Osteoblast (primary cell): Measurements from ENCODE around the gene SDC3. TPM values are rescaled to one million over a fixed set of nuclear protein-coding genes. Genes with fewer than 3 reads are reported as not detected.

Source experiments
- DNase-seq: peaks from one replicate; pipeline ENCODE4 v3.0.0; 2011; ENCODE audit warnings: low spot score, mixed read lengths; ENCODE audit not compliant: insufficient read length; ENCODE audit errors: missing footprints
- H2AFZ ChIP-seq: 2 replicates; pipeline ENCODE4 v1.6.0; 2011; ENCODE audit warnings: mild to moderate bottlenecking, low read length
- H3K27ac ChIP-seq: 2 replicates; pipeline ENCODE4 v1.5.1; 2011; ENCODE audit warnings: mild to moderate bottlenecking, low read depth, low read length, moderate library complexity
- H3K27me3 ChIP-seq: 2 replicates; pipeline ENCODE4 v1.6.0; 2012; ENCODE audit warnings: mild to moderate bottlenecking, control low read depth, inconsistent platforms, low read length, moderate library complexity; ENCODE audit not compliant: insufficient read depth
- H3K36me3 ChIP-seq: 2 replicates; pipeline ENCODE4 v1.5.1; 2011; ENCODE audit warnings: mild to moderate bottlenecking, low read length, control low read depth, moderate library complexity; ENCODE audit not compliant: insufficient read depth
- H3K4me1 ChIP-seq: 2 replicates; pipeline ENCODE4 v1.5.1; 2011; ENCODE audit warnings: mild to moderate bottlenecking, low read length, control low read depth, moderate library complexity; ENCODE audit not compliant: insufficient read depth
- H3K4me2 ChIP-seq: 2 replicates; pipeline ENCODE4 v1.6.0; 2011; ENCODE audit warnings: mild to moderate bottlenecking, low read length; ENCODE audit not compliant: insufficient read depth
- H3K4me3 ChIP-seq: fragments of 200-600 bp; sonication (generic); 3 replicates; pipeline ENCODE4 v1.5.1; 2012; ENCODE audit warnings: mild to moderate bottlenecking, low read length, inconsistent platforms; ENCODE audit not compliant: insufficient read depth
- H3K79me2 ChIP-seq: 2 replicates; pipeline ENCODE4 v1.6.0; 2012; ENCODE audit warnings: mild to moderate bottlenecking, low read length, control low read depth, inconsistent platforms; ENCODE audit not compliant: insufficient read depth
- H3K9me3 ChIP-seq: 2 replicates; pipeline ENCODE4 v1.5.1; 2011; ENCODE audit warnings: low read depth, low read length, control low read depth
- H4K20me1 ChIP-seq: 2 replicates; pipeline ENCODE4 v1.6.0; 2012; ENCODE audit warnings: mild to moderate bottlenecking, low read length, control low read depth; ENCODE audit not compliant: insufficient read depth
- CTCF ChIP-seq: IDR thresholded peaks from 2 replicates; pipeline ENCODE4 v1.5.1; 2011; ENCODE audit warnings: mild to moderate bottlenecking, low read depth, low read length, moderate library complexity; ENCODE audit errors: extremely low read depth
- total RNA-seq: library from RNA; depleted of rRNA; stranded (reverse); fragments of >200 nt; gene quantifications from 2 replicates; pipeline ENCODE4 v1.2.3, GENCODE V29; 2012

The SDC3 gene
- total RNA-seq, 1 donor: 39.8 TPM

- H3K27ac ChIP-seq: no peak overlapping the region
- no peak for TF ChIP-seq CTCF
- H3K9me3 ChIP-seq: no peaks in the 10 kb centered on the region
- no peak overlapping the region for H2AFZ ChIP-seq
- no peak overlapping the region for H3K4me2 ChIP-seq
- DNase-seq: no peak
- peaks cover 3% of the 10 kb centered on the region for H3K4me1 ChIP-seq
- H3K4me3 ChIP-seq: no peak overlapping the region
- no peaks in the 10 kb centered on the region for H3K79me2 ChIP-seq
- H3K36me3 ChIP-seq: no peaks in the 10 kb centered on the region
- peaks cover 23% of the 10 kb centered on the region for H3K27me3 ChIP-seq
- no peaks in the 10 kb centered on the region for H4K20me1 ChIP-seq
Measured at GRCh38 chr1:30845904-30846290, 62.7 kb downstream of the SDC3 start.

- Histone ChIP-seq H3K4me2 (no peak overlapping the region), H3K27me3 (peaks cover 25% of the 10 kb centered on the region), H2AFZ (no peak overlapping the region), H3K79me2 (no peaks in the 10 kb centered on the region), H4K20me1 (no peaks in the 10 kb centered on the region), H3K27ac (no peak overlapping the region), H3K4me3 (no peak overlapping the region), H3K9me3 (no peaks in the 10 kb centered on the region), H3K4me1 (peaks cover 3% of the 10 kb centered on the region), H3K36me3 (no peaks in the 10 kb centered on the region)
- TF ChIP-seq CTCF: no peak
- DNase-seq: no peak
Measured at GRCh38 chr1:30845237-30845903, 63.2 kb downstream of the SDC3 start.

DNA sequence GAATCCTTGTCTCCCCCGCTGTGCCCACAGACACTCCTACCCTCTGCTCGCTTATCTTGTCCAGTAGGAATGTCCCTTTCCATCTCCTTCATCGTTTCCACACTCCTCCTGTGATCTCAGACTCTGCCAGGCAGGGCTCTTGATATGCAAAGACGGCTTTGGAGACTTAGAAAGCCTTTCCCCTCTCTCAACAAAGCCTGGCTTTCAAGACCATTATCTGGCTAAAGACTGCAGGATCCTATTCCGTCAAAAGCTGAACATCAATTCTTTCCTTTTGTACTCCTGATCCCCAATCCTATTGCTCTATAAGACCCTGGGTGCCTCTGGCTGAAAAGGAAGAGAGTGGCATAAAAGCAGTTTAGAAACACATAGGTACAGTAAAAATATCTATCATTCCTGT lies 63.9 kb downstream of the SDC3 start:
- H3K4me3 ChIP-seq: no peak overlapping the region
- no peak overlapping the region for H3K4me2 ChIP-seq
- TF ChIP-seq CTCF: no peak
- H3K79me2 ChIP-seq: no peaks in the 10 kb centered on the region
- no peak for DNase-seq
- no peaks in the 10 kb centered on the region for H4K20me1 ChIP-seq
- peaks cover 25% of the 10 kb centered on the region for H3K27me3 ChIP-seq
- no peak overlapping the region for H3K27ac ChIP-seq
- no peaks in the 10 kb centered on the region for H3K36me3 ChIP-seq
- no peak overlapping the region for H2AFZ ChIP-seq
- no peaks in the 10 kb centered on the region for H3K9me3 ChIP-seq
- H3K4me1 ChIP-seq: peaks cover 3% of the 10 kb centered on the region

DNA sequence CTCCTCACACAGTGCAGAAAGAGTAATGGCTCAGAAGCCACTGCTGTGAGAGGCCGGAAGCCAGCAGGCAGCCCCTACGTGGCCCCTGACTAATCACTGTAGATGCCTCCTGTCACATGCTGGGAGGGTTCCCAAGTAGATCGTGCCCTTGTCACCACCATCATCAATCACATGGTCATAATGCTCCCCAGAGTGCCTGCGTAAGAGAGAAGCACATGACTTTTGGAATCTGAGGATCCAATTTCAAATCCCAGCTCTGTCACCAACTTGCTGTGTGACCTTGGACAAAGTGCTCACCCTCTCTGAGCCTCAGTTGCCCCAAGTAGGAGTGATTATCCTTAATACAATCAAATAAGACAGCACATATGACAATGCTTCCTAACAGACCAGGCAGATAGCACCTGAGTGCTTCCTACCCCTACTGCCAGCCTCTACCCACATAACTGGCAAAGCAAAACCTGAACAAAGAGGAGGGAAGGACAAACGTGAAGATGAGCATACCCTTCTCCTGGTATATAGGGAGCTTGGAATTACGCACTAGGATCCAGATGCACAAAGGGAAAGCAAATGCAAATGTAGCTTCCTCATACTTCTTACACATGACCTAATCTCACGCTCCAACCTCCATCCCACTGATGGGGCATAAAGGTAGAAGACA lies 65.7 kb downstream of the SDC3 start:
- H3K27ac ChIP-seq: no peak overlapping the region
- H3K9me3 ChIP-seq: no peaks in the 10 kb centered on the region
- no peaks in the 10 kb centered on the region for H4K20me1 ChIP-seq
- no peak overlapping the region for H2AFZ ChIP-seq
- no peaks in the 10 kb centered on the region for H3K79me2 ChIP-seq
- no peak for DNase-seq
- H3K36me3 ChIP-seq: no peaks in the 10 kb centered on the region
- H3K4me3 ChIP-seq: no peak overlapping the region
- H3K4me1 ChIP-seq: peaks cover 3% of the 10 kb centered on the region
- no peak for TF ChIP-seq CTCF
- H3K27me3 ChIP-seq: peaks cover 37% of the 10 kb centered on the region
- H3K4me2 ChIP-seq: no peak overlapping the region
